GM12878 (cell line): ENCODE results near the gene GMIP. TPM values are rescaled to one million over a fixed set of nuclear protein-coding genes. Genes with fewer than 3 reads are reported as not detected.

Source experiments
- ATF3 ChIP-seq: IDR thresholded peaks from 2 replicates; pipeline ENCODE4 v1.6.1; 2011; ENCODE audit warnings: low read depth, mild to moderate bottlenecking, low read length, moderate library complexity, borderline replicate concordance; ENCODE audit errors: extremely low read depth
- BHLHE40 ChIP-seq, 2 experiments: fragments of 450-650 bp in 1 of 2; IDR thresholded peaks; 2 replicates each; pipeline ENCODE4 v1.6.1; 2011 to 2017; ENCODE audit warnings: low read depth in 2 of 2, borderline replicate concordance in 1 of 2, improper control_type of control experiment in 1 of 2, low read length in 1 of 2, mild to moderate bottlenecking in 1 of 2
- CEBPZ ChIP-seq: fragments of 150-350 bp; IDR thresholded peaks from 2 replicates; pipeline ENCODE4 v1.6.1; 2016; ENCODE audit warnings: low read depth, low read length
- EED ChIP-seq: sonication (generic); IDR thresholded peaks from 2 replicates; pipeline ENCODE4 v1.6.1; 2016; ENCODE audit warnings: antibody characterized with exemption, low read depth
- FOS ChIP-seq: IDR thresholded peaks from 3 replicates; pipeline ENCODE4 v1.6.1; 2011; ENCODE audit warnings: borderline replicate concordance; ENCODE audit not compliant: insufficient read length; ENCODE audit errors: extremely low read depth
- HDAC6 ChIP-seq: fragments of 200-600 bp; sonication (generic); IDR thresholded peaks from one replicate; pipeline ENCODE4 v1.8.0; 2017; ENCODE audit warnings: antibody characterized with exemption; ENCODE audit not compliant: unreplicated experiment
- HSF1 ChIP-seq: fragments of 150-350 bp; IDR thresholded peaks from 2 replicates; pipeline ENCODE4 v1.6.1; 2014; ENCODE audit warnings: mild to moderate bottlenecking, low read depth, low read length
- MTA2 ChIP-seq: fragments of 450-650 bp; IDR thresholded peaks from 2 replicates; pipeline ENCODE4 v1.6.1; 2016; ENCODE audit warnings: low read depth, mild to moderate bottlenecking, moderate library complexity
- POLR2A ChIP-seq: IDR thresholded peaks from 2 replicates; pipeline ENCODE4 v1.6.1; 2011; ENCODE audit warnings: low read depth, mild to moderate bottlenecking, low read length
- SKIL ChIP-seq: fragments of 450-650 bp; IDR thresholded peaks from 2 replicates; pipeline ENCODE4 v1.6.1; 2017; ENCODE audit warnings: mild to moderate bottlenecking, low read depth, inconsistent platforms; ENCODE audit not compliant: poor library complexity, severe bottlenecking
- SPI1 ChIP-seq: IDR thresholded peaks from 2 replicates; pipeline ENCODE4 v1.6.1; 2011; ENCODE audit warnings: low read depth, mild to moderate bottlenecking, low read length, moderate library complexity, borderline replicate concordance; ENCODE audit not compliant: insufficient read depth
- SREBF2 ChIP-seq: IDR thresholded peaks from 2 replicates; pipeline ENCODE4 v1.6.1; 2012; ENCODE audit warnings: mild to moderate bottlenecking, low read length
- TCF7 ChIP-seq: IDR thresholded peaks from 2 replicates; pipeline ENCODE4 v1.6.1; 2014; ENCODE audit warnings: antibody characterized with exemption, borderline replicate concordance
- ZBTB40 ChIP-seq: fragments of 450-650 bp; IDR thresholded peaks from 2 replicates; pipeline ENCODE4 v1.6.1; 2016; ENCODE audit warnings: mild to moderate bottlenecking, moderate library complexity, borderline replicate concordance
- ZZZ3 ChIP-seq: IDR thresholded peaks from 2 replicates; pipeline ENCODE4 v1.6.1; 2011; ENCODE audit warnings: low read depth; ENCODE audit not compliant: control insufficient read depth, insufficient read length
- polyA plus RNA-seq, 11 experiments: library from polyadenylated mRNA; depleted of rRNA in 4 of 11; unstranded in 6 of 11; stranded (reverse) in 5 of 11; fragments of >200 nt; fragmentation: Nextera tagmentation in 4 of 11; fragmentation: Illumina TruSeq in 1 of 11; extraction: Ambion mirVana in 4 of 11; extraction: Trizol in 1 of 11; gene quantifications; 1 replicate in 1 of 11; 2 replicates in 10 of 11; pipeline versions ENCODE4 v1.2.1 to v1.2.3, GENCODE V29; 2011 to 2016; ENCODE audit warnings: inconsistent platforms in 2 of 11, missing spikeins in 2 of 11, low read depth in 1 of 11
- total RNA-seq, 4 experiments: library from RNA; depleted of rRNA in 3 of 4; stranded (reverse); fragments of >200 nt in 3 of 4; fragmentation: Illumina TruSeq in 1 of 4; extraction: Trizol in 1 of 4; gene quantifications; 2 replicates each; pipeline versions ENCODE4 v1.2.1 to v1.2.3, GENCODE V29; 2013 to 2021

The GMIP gene
- total and polyA plus RNA-seq, 10 of the 15 experiments (the other 5 are each of a cell fraction or from before 2014, with no cell fraction given) = 1.5 to 63.5 (median 22.3) TPM

GRCh38 chr19:19591133-19591825 lies 52.2 kb downstream of the GMIP start (continued):
- peak; percentile 71 for TF ChIP-seq EED
- no peak for TF ChIP-seq TCF7
- no peak for TF ChIP-seq FOS
- peak; percentile 88 for TF ChIP-seq MTA2
- no peak for TF ChIP-seq ZBTB40
- TF ChIP-seq BHLHE40 (IDR thresholded peaks at IDR 0.05; ENCODE audit: borderline replicate concordance in 1 of 2, low read depth in 2 of 2, low read length in 1 of 2) = 0 out of 4 replicates have a peak, but pooled peaks of 1 of the 2 experiments have one; percentile 12
- no peak for TF ChIP-seq ATF3
- TF ChIP-seq HDAC6 = no peak
- TF ChIP-seq SPI1 = peak; percentile 14; the same call in 1 of the 2 replicates
- TF ChIP-seq SKIL = no peak
- TF ChIP-seq POLR2A = no peak
- no peak for TF ChIP-seq CEBPZ
- no peak for TF ChIP-seq SREBF2
- TF ChIP-seq HSF1 = no peak
- TF ChIP-seq ZZZ3 = no peak
